Breast epithelium (tissue), 4 donors: ENCODE data around the gene SYNRG. TPM values are rescaled to one million over a fixed set of nuclear protein-coding genes. Genes with fewer than 3 reads are reported as not detected.

Experiments used
- DNase-seq, 2 donors: peaks; one replicate each; pipeline ENCODE4 v3.0.0-alpha.2; 2019; ENCODE audit warnings: low spot score in 2 of 2
- H3K27ac ChIP-seq, 2 donors: fragments of 200-600 bp; sonication (generic) in 1 of 2; one replicate each; pipeline ENCODE4 v1.5.1; 2016 to 2019; ENCODE audit warnings: mild to moderate bottlenecking in 1 of 2
- H3K27me3 ChIP-seq, 2 donors: fragments of 200-600 bp; sonication (generic) in 1 of 2; one replicate each; pipeline versions ENCODE4 v1.5.1 to v1.6.0; 2017 to 2019; ENCODE audit warnings: control low read depth in 1 of 2, mild to moderate bottlenecking in 1 of 2
- H3K36me3 ChIP-seq: fragments of 200-600 bp; one replicate; pipeline ENCODE4 v1.5.1; 2019
- H3K4me1 ChIP-seq, 2 donors: fragments of 200-600 bp; sonication (generic); one replicate each; pipeline ENCODE4 v1.5.1; 2016 to 2019; ENCODE audit warnings: control low read depth in 1 of 2
- H3K4me3 ChIP-seq, 3 donors: fragments of 200-600 bp; sonication (generic); 1 replicate in 2 of 3; 2 replicates in 1 of 3; pipeline ENCODE4 v1.5.1; 2016 to 2019; ENCODE audit warnings: mild to moderate bottlenecking in 3 of 3, moderate library complexity in 2 of 3
- H3K9me3 ChIP-seq, 2 donors: fragments of 200-600 bp; sonication (generic) in 1 of 2; one replicate each; pipeline ENCODE4 v1.5.1; 2016 to 2019; ENCODE audit warnings: control low read depth in 1 of 2
- CTCF ChIP-seq, 3 donors: fragments of 450-650 bp; IDR thresholded peaks; one replicate each; pipeline ENCODE4 v1.5.1; 2016 to 2017; ENCODE audit warnings: antibody characterized with exemption in 3 of 3, mild to moderate bottlenecking in 3 of 3, moderate library complexity in 3 of 3
- POLR2A ChIP-seq: fragments of 450-650 bp; IDR thresholded peaks from one replicate; pipeline ENCODE4 v1.6.1; 2016; ENCODE audit warnings: antibody characterized with exemption, mild to moderate bottlenecking, moderate library complexity
- POLR2AphosphoS5 ChIP-seq, 3 donors: sonication (generic); formaldehyde crosslinking; IDR thresholded peaks; one replicate each; pipeline ENCODE4 v1.6.1; 2017; ENCODE audit warnings: antibody characterized with exemption in 3 of 3
- intact Hi-C: fragments of 100-400 bp; cut with DNase I; formaldehyde crosslinking; loops from one replicate; pipeline ENCODE4 v1.15.1; 2023; ENCODE audit warnings: low total_unique reads
- total RNA-seq, 3 donors: library from RNA; depleted of rRNA; stranded (reverse); fragments of >200 nt; gene quantifications; one replicate each; pipeline ENCODE4 v1.1.0, GENCODE V29; 2016

Gene SYNRG
- total RNA-seq, 3 donors from 2014 or later, result 20.2 to 38.2 (median 34.4) TPM

- H3K36me3 ChIP-seq, result no peaks in the 10 kb centered on the region
- no peak for DNase-seq
- H3K27ac ChIP-seq, result no peak overlapping the region
- intact Hi-C loops, result no loop called here
- H3K9me3 ChIP-seq, result no peaks in the 10 kb centered on the region
- no peak overlapping the region for H3K4me3 ChIP-seq
- H3K27me3 ChIP-seq, result peaks cover 0 to 15% of the 10 kb centered on the region in 2 donors
- no peaks in the 10 kb centered on the region for H3K4me1 ChIP-seq
- TF ChIP-seq POLR2A (no peak), POLR2AphosphoS5 (IDR thresholded peaks at IDR 0.05) (no peak), CTCF (IDR thresholded peaks at IDR 0.05) (no peak)
Observed at GRCh38 chr17:37648555-37648954, 39.3 kb upstream of the SYNRG start.

- H3K27ac ChIP-seq, result no peak overlapping the region
- DNase-seq, result no peak
- intact Hi-C loops, result no loop called here
- H3K4me1 ChIP-seq, result no peaks in the 10 kb centered on the region
- H3K4me3 ChIP-seq, result no peak overlapping the region
- no peaks in the 10 kb centered on the region for H3K36me3 ChIP-seq
- TF ChIP-seq POLR2A, result no peak
- no peak for TF ChIP-seq POLR2AphosphoS5 (IDR thresholded peaks at IDR 0.05)
- no peak for TF ChIP-seq CTCF (IDR thresholded peaks at IDR 0.05)
- H3K27me3 ChIP-seq, result peaks cover 0 to 15% of the 10 kb centered on the region in 2 donors
- H3K9me3 ChIP-seq, result no peaks in the 10 kb centered on the region
Observed at GRCh38 chr17:37647856-37648255, 38.6 kb upstream of the SYNRG start.

GRCh38 chr17:37643869-37644268 lies 34.7 kb upstream of the SYNRG start:
- peak overlapping the region; percentile 59 to 85 (median 76) for H3K4me3 ChIP-seq
- peaks cover 0 to 10% of the 10 kb centered on the region in 2 donors for H3K27me3 ChIP-seq
- DNase-seq, result no peak
- TF ChIP-seq CTCF (IDR thresholded peaks at IDR 0.05), result no peak
- TF ChIP-seq POLR2A, result no peak
- TF ChIP-seq POLR2AphosphoS5 (IDR thresholded peaks at IDR 0.05), result no peak
- H3K4me1 ChIP-seq, result peaks cover 0 to 9% of the 10 kb centered on the region in 2 donors
- intact Hi-C loops, result no loop called here
- no peaks in the 10 kb centered on the region for H3K9me3 ChIP-seq
- H3K36me3 ChIP-seq, result no peaks in the 10 kb centered on the region
- H3K27ac ChIP-seq, result peak overlapping the region; percentile 91

GRCh38 chr17:37643118-37643766 lies 34.0 kb upstream of the SYNRG start, which contains the start of gene DDX52:
Gene DDX52 (minus strand): TSS chr17:37643446. CDS start chr17:37643420, 26 bp downstream.
- no peaks in the 10 kb centered on the region for H3K9me3 ChIP-seq
- intact Hi-C loops, result no loop called here
- peak; percentile 83 to 84 for DNase-seq
- H3K4me3 ChIP-seq, result peak within 1 kb of the TSS; percentile 59 to 85 (median 76)
- peaks cover 0 to 9% of the 10 kb centered on the region in 2 donors for H3K4me1 ChIP-seq
- H3K27ac ChIP-seq, result peak within 1 kb of the TSS; percentile 91
- peak in 2 of 3 donors; percentile 44 to 75 for TF ChIP-seq POLR2AphosphoS5 (IDR thresholded peaks at IDR 0.05)
- TF ChIP-seq CTCF (IDR thresholded peaks at IDR 0.05), result no peak
- peak; percentile 14 for TF ChIP-seq POLR2A
- no peaks in the 10 kb centered on the region for H3K36me3 ChIP-seq
- H3K27me3 ChIP-seq, result peaks cover 0 to 10% of the 10 kb centered on the region in 2 donors

GRCh38 chr17:37642681-37643080 lies 33.5 kb upstream of the SYNRG start:
- peaks cover 0 to 9% of the 10 kb centered on the region in 2 donors for H3K4me1 ChIP-seq
- DNase-seq, result no peak
- H3K36me3 ChIP-seq, result no peaks in the 10 kb centered on the region
- no peaks in the 10 kb centered on the region for H3K9me3 ChIP-seq
- peak overlapping the region; percentile 91 for H3K27ac ChIP-seq
- peak overlapping the region; percentile 59 to 85 (median 76) for H3K4me3 ChIP-seq
- TF ChIP-seq POLR2A, result no peak
- TF ChIP-seq POLR2AphosphoS5 (IDR thresholded peaks at IDR 0.05), result no peak
- no peak for TF ChIP-seq CTCF (IDR thresholded peaks at IDR 0.05)
- intact Hi-C loops, result no loop called here
- H3K27me3 ChIP-seq, result peaks cover 0 to 9% of the 10 kb centered on the region in 2 donors
